Tibial nerve (tissue), 4 donors: ENCODE results near the gene FBXL14. TPM values are rescaled to one million over a fixed set of nuclear protein-coding genes. Genes with fewer than 3 reads are reported as not detected.
A peak's percentile ranks its signal among the peaks of the same experiment; 100 is the strongest.

Source experiments
- DNase-seq, 2 donors: peaks; one replicate each; pipeline ENCODE4 v3.0.0-alpha.2; 2019; ENCODE audit warnings: low spot score in 2 of 2
- H3K27ac ChIP-seq, 4 donors: fragments of 200-600 bp; sonication (generic) in 3 of 4; one replicate each; pipeline ENCODE4 v1.5.1; 2017 to 2019; ENCODE audit warnings: mild to moderate bottlenecking in 1 of 4
- H3K27me3 ChIP-seq, 2 donors: fragments of 200-600 bp; sonication (generic) in 1 of 2; one replicate each; pipeline versions ENCODE4 v1.5.1 to v1.6.0; 2017 to 2019
- H3K36me3 ChIP-seq, 3 donors: fragments of 200-600 bp; sonication (generic); one replicate each; pipeline ENCODE4 v1.5.1; 2018 to 2019
- H3K4me1 ChIP-seq, 4 donors: fragments of 200-600 bp; sonication (generic) in 3 of 4; one replicate each; pipeline ENCODE4 v1.5.1; 2017 to 2019
- H3K4me3 ChIP-seq, 4 donors: fragments of 200-600 bp; sonication (generic) in 3 of 4; one replicate each; pipeline ENCODE4 v1.5.1; 2017 to 2019; ENCODE audit warnings: mild to moderate bottlenecking in 1 of 4, moderate library complexity in 1 of 4
- H3K9me3 ChIP-seq, 4 donors: fragments of 200-600 bp; sonication (generic) in 3 of 4; one replicate each; pipeline ENCODE4 v1.5.1; 2017 to 2019
- CTCF ChIP-seq, 5 experiments: fragments of 200-600 bp in 3 of 5; fragments of 450-650 bp in 2 of 5; sonication (generic) in 3 of 5; IDR thresholded peaks; one replicate each; pipeline ENCODE4 v1.5.1; 2016 to 2019; ENCODE audit warnings: antibody characterized with exemption in 5 of 5, mild to moderate bottlenecking in 3 of 5, moderate library complexity in 2 of 5
- EP300 ChIP-seq, 2 donors: sonication (generic); formaldehyde crosslinking; IDR thresholded peaks; one replicate each; pipeline ENCODE4 v1.6.1; 2017; ENCODE audit warnings: antibody characterized with exemption in 2 of 2, mild to moderate bottlenecking in 1 of 2
- POLR2A ChIP-seq, 2 donors: fragments of 450-650 bp; IDR thresholded peaks; one replicate each; pipeline ENCODE4 v1.6.1; 2017; ENCODE audit warnings: antibody characterized with exemption in 2 of 2, mild to moderate bottlenecking in 2 of 2, moderate library complexity in 2 of 2
- WGBS, 2 donors: methylation state at CpG; one replicate each; pipeline ENCODE4 v1.1.5; 2018; 5-methylcytosine and 5-hydroxymethylcytosine counted together
- total RNA-seq, 4 donors: library from RNA; depleted of rRNA; stranded (reverse); fragments of >200 nt; gene quantifications; one replicate each; pipeline ENCODE4 v1.1.0, GENCODE V29; 2016

The FBXL14 gene
- total RNA-seq, 4 donors from 2014 or later: 11.7 to 21.4 (median 17.3) TPM

GRCh38 chr12:1590221-1590979 lies 4.0 kb downstream of the FBXL14 start:
- 15 to 17% methylated on average over 12 of the region's 12 CpGs for WGBS, 2 donors
- Histone ChIP-seq H3K27ac (peak overlapping the region; percentile 8 to 98 (median 52)), H3K4me3 (peak overlapping the region; percentile 3 to 65 (median 21)), H3K4me1 (peaks cover 0 to 75% (median 29%) of the 10 kb centered on the region in 4 donors), H3K27me3 (no peaks in the 10 kb centered on the region), H3K36me3 (peaks cover 0 to 4% (median 0%) of the 10 kb centered on the region in 3 donors), H3K9me3 (no peaks in the 10 kb centered on the region)
- DNase-seq: peak in 1 of 2 donors; percentile 45
- peak in 1 of 2 donors; percentile 16 for TF ChIP-seq EP300 (IDR thresholded peaks at IDR 0.05)
- no peak for TF ChIP-seq POLR2A (IDR thresholded peaks at IDR 0.05)

- 79 to 85% methylated on average over 3 of the region's 3 CpGs for WGBS, 2 donors
- Histone ChIP-seq H3K36me3 (peaks cover 0 to 4% (median 0%) of the 10 kb centered on the region in 3 donors), H3K27me3 (no peaks in the 10 kb centered on the region), H3K27ac (peak overlapping the region in 1 of 4 donors; percentile 53), H3K4me1 (peaks cover 0 to 78% (median 26%) of the 10 kb centered on the region in 4 donors), H3K4me3 (no peak overlapping the region), H3K9me3 (no peaks in the 10 kb centered on the region)
- TF ChIP-seq POLR2A (IDR thresholded peaks at IDR 0.05) (no peak), EP300 (IDR thresholded peaks at IDR 0.05) (no peak), CTCF (IDR thresholded peaks at IDR 0.05) (no peak)
- no peak for DNase-seq
These were observed 5.8 kb downstream of the FBXL14 start for GRCh38 chr12:1588575-1588947.

- Histone ChIP-seq H3K4me3 (no peak overlapping the region), H3K9me3 (no peaks in the 10 kb centered on the region), H3K27me3 (no peaks in the 10 kb centered on the region), H3K27ac (peak overlapping the region in 2 of 4 donors; percentile 8 to 53), H3K4me1 (peaks cover 0 to 78% (median 23%) of the 10 kb centered on the region in 4 donors), H3K36me3 (peaks cover 0 to 4% (median 0%) of the 10 kb centered on the region in 3 donors)
- no peak for DNase-seq
- TF ChIP-seq CTCF (IDR thresholded peaks at IDR 0.05) (no peak), POLR2A (IDR thresholded peaks at IDR 0.05) (no peak), EP300 (IDR thresholded peaks at IDR 0.05) (no peak)
- 34 to 37% methylated on average over 5 of the region's 5 CpGs for WGBS, 2 donors
These were observed 6.3 kb downstream of the FBXL14 start for GRCh38 chr12:1587927-1588574.

- Histone ChIP-seq H3K4me1 (peaks cover 0 to 50% (median 0%) of the 10 kb centered on the region in 4 donors), H3K9me3 (no peaks in the 10 kb centered on the region), H3K27ac (no peak overlapping the region), H3K4me3 (no peak overlapping the region), H3K27me3 (no peaks in the 10 kb centered on the region), H3K36me3 (peaks cover 0 to 4% (median 0%) of the 10 kb centered on the region in 3 donors)
- WGBS, 2 donors: 84 to 88% methylated on average over 4 of the region's 4 CpGs
- no peak for DNase-seq
- TF ChIP-seq EP300 (IDR thresholded peaks at IDR 0.05) (no peak), CTCF (IDR thresholded peaks at IDR 0.05) (no peak), POLR2A (IDR thresholded peaks at IDR 0.05) (no peak)
These were observed 10.1 kb downstream of the FBXL14 start for GRCh38 chr12:1584326-1584725.

GRCh38 chr12:1583421-1584078 lies 10.8 kb downstream of the FBXL14 start:
- Histone ChIP-seq H3K9me3 (no peaks in the 10 kb centered on the region), H3K4me1 (peaks cover 0 to 45% (median 0%) of the 10 kb centered on the region in 4 donors), H3K27me3 (no peaks in the 10 kb centered on the region), H3K4me3 (peak overlapping the region in 1 of 4 donors; percentile 0), H3K27ac (no peak overlapping the region), H3K36me3 (peaks cover 0 to 4% (median 0%) of the 10 kb centered on the region in 3 donors)
- TF ChIP-seq EP300 (IDR thresholded peaks at IDR 0.05): peak in 1 of 2 donors; percentile 38
- TF ChIP-seq POLR2A (IDR thresholded peaks at IDR 0.05): no peak
- peak; percentile 71 to 89 (median 78) for TF ChIP-seq CTCF (IDR thresholded peaks at IDR 0.05)
- DNase-seq: peak; percentile 51 to 76
- WGBS, 2 donors: 2% methylated on average over 6 of the region's 6 CpGs
